IMR-90 (cell line): ENCODE results near the gene SMIM24. TPM values are rescaled to one million over a fixed set of nuclear protein-coding genes. Genes with fewer than 3 reads are reported as not detected.
"Not testable (repeated sequence)": the region's sequence is repeated elsewhere in the genome, so short reads cannot be mapped to it uniquely, and the experiment has no call there.

Experiments used
- ATAC-seq: fragments of 200-7000 bp; cut with Tn5 transposase; 2 replicates; pipeline ENCODE4 v1.9.1; 2020; ENCODE audit warnings: low read depth, mild to moderate bottlenecking, moderate library complexity
- BruUV-seq: library from RNA; stranded (reverse); fragments of 400-500 nt; replicated peaks from 2 replicates; lab custom pipeline; 2021; lab: Mats Ljungman, UMichigan
- CTCF ChIA-PET: fragments of 300-600 bp; formaldehyde crosslinking; extraction: SDS; loops from one replicate; lab custom pipeline; 2021; ENCODE audit warnings: antibody characterized with exemption; lab: Yijun Ruan, JAX
- POLR2A ChIA-PET: fragments of 300-600 bp; sonication (Branson Sonifier 250); formaldehyde crosslinking; loops from one replicate; lab custom pipeline; 2022; ENCODE audit warnings: antibody characterized with exemption; ENCODE audit not compliant: unreplicated experiment; lab: Charles Lee
- DNase-seq: peaks from one replicate; pipeline ENCODE4 v3.0.0; 2013
- H2AFZ ChIP-seq: replicated peaks from 2 replicates; pipeline ENCODE3; 2013; ENCODE audit warnings: low read length, mild to moderate bottlenecking; ENCODE audit not compliant: poor library complexity
- H2AK5ac ChIP-seq: 2 replicates; pipeline ENCODE4 v1.6.1; 2013; ENCODE audit warnings: low read depth, low read length, inconsistent platforms
- H2AK9ac ChIP-seq: replicated peaks from 2 replicates; pipeline ENCODE3; 2013; ENCODE audit warnings: mild to moderate bottlenecking, low read depth, low read length, moderate library complexity; ENCODE audit not compliant: poor library complexity
- H2BK120ac ChIP-seq: 2 replicates; pipeline ENCODE4 v1.6.1; 2013; ENCODE audit warnings: low read depth, low read length, inconsistent platforms
- H2BK15ac ChIP-seq: 3 replicates; pipeline ENCODE4 v1.6.1; 2013; ENCODE audit warnings: low read depth, low read length, inconsistent platforms
- H2BK20ac ChIP-seq: 2 replicates; pipeline ENCODE4 v1.6.1; 2013; ENCODE audit warnings: low read depth, mild to moderate bottlenecking, inconsistent platforms, low read length, moderate library complexity
- H2BK5ac ChIP-seq: 2 replicates; pipeline ENCODE4 v1.6.1; 2013; ENCODE audit warnings: mild to moderate bottlenecking, low read depth, low read length, inconsistent platforms; ENCODE audit not compliant: poor library complexity, severe bottlenecking
- H3K14ac ChIP-seq: replicated peaks from 2 replicates; pipeline ENCODE4 v1.6.1; 2013; ENCODE audit warnings: low read depth, low read length, inconsistent platforms
- H3K18ac ChIP-seq: 2 replicates; pipeline ENCODE4 v1.6.1; 2013; ENCODE audit warnings: low read depth, low read length, control low read depth
- H3K23ac ChIP-seq: 2 replicates; pipeline ENCODE4 v1.6.1; 2013; ENCODE audit warnings: low read depth, low read length, inconsistent platforms
- H3K27ac ChIP-seq: 2 replicates; pipeline ENCODE4 v1.5.1; 2013; ENCODE audit warnings: mild to moderate bottlenecking, control low read depth, low read length; ENCODE audit not compliant: insufficient read depth
- H3K27me3 ChIP-seq: 2 replicates; pipeline ENCODE4 v1.6.1; 2013; ENCODE audit warnings: low read length; ENCODE audit not compliant: control insufficient read depth, insufficient read depth
- H3K36me3 ChIP-seq: 2 replicates; pipeline ENCODE4 v1.6.1; 2013; ENCODE audit warnings: low read length, mixed read lengths; ENCODE audit not compliant: control insufficient read depth, insufficient read depth
- H3K4ac ChIP-seq: 2 replicates; pipeline ENCODE4 v1.6.1; 2013; ENCODE audit warnings: low read depth, low read length, inconsistent platforms
- H3K4me1 ChIP-seq: 2 replicates; pipeline ENCODE4 v1.6.1; 2013; ENCODE audit warnings: low read length, mixed read lengths; ENCODE audit not compliant: control insufficient read depth, insufficient read depth
- H3K4me2 ChIP-seq: 2 replicates; pipeline ENCODE4 v1.6.1; 2013; ENCODE audit warnings: low read depth, mild to moderate bottlenecking, control low read depth, low read length, moderate library complexity
- H3K4me3 ChIP-seq: 2 replicates; pipeline ENCODE4 v1.5.1; 2013; ENCODE audit warnings: low read depth, mild to moderate bottlenecking, control low read depth, low read length, moderate library complexity; ENCODE audit not compliant: insufficient read depth
- H3K56ac ChIP-seq: 2 replicates; pipeline ENCODE4 v1.6.1; 2013; ENCODE audit warnings: low read length, inconsistent platforms; ENCODE audit not compliant: insufficient read depth; ENCODE audit errors: extremely low read depth
- H3K79me1 ChIP-seq, 2 experiments: 2 replicates each; pipeline ENCODE4 v1.6.1; 2013; ENCODE audit warnings: low read length in 2 of 2, inconsistent platforms in 1 of 2, low read depth in 1 of 2
- H3K9ac ChIP-seq: 2 replicates; pipeline ENCODE4 v1.6.1; 2013; ENCODE audit warnings: low read depth, low read length, control low read depth
- H3K9me1 ChIP-seq: 2 replicates; pipeline ENCODE4 v1.6.1; 2013; ENCODE audit warnings: low read length, inconsistent platforms; ENCODE audit not compliant: insufficient read depth
- H3K9me3 ChIP-seq: 2 replicates; pipeline ENCODE4 v1.6.1; 2013; ENCODE audit warnings: low read length; ENCODE audit not compliant: control insufficient read depth, insufficient read depth
- H4K20me1 ChIP-seq: 2 replicates; pipeline ENCODE4 v1.6.1; 2013; ENCODE audit warnings: low read length, inconsistent platforms; ENCODE audit not compliant: insufficient read depth
- H4K5ac ChIP-seq: 2 replicates; pipeline ENCODE4 v1.6.1; 2013; ENCODE audit warnings: mild to moderate bottlenecking, low read depth, low read length, control low read depth
- H4K8ac ChIP-seq, 2 experiments: 2 replicates each; pipeline ENCODE4 v1.6.1; 2013; ENCODE audit warnings: low read depth in 2 of 2, low read length in 2 of 2, control low read depth in 1 of 2, inconsistent platforms in 1 of 2
- H4K91ac ChIP-seq: 2 replicates; pipeline ENCODE4 v1.6.1; 2013; ENCODE audit warnings: low read depth, low read length, inconsistent platforms; ENCODE audit not compliant: insufficient read depth
- WGBS, 2 experiments: methylation state at CpG; one replicate each; pipeline versions ENCODE4 v1.1.5 to v1.1.7; 2013; ENCODE audit warnings: missing lambda C conversion rate in 2 of 2; ENCODE audit not compliant: insufficient read length in 1 of 2; ENCODE audit errors: extremely low coverage in 2 of 2; 5-methylcytosine and 5-hydroxymethylcytosine counted together
- dilution Hi-C: fragments of 300-500 bp; cut with HindIII; formaldehyde crosslinking; loops from one replicate; pipeline ENCODE4 v1.14.3; 2018; ENCODE audit warnings: low sequenced_read_pairs; ENCODE audit not compliant: unreplicated experiment
- in situ Hi-C: fragments of 300-500 bp; cut with MboI; formaldehyde crosslinking; loops from 3 replicates; pipeline ENCODE4 v1.14.3; 2019; ENCODE audit warnings: low sequenced_read_pairs, inconsistent platforms, mixed read lengths
- intact Hi-C: fragments of 100-400 bp; cut with micrococcal nuclease; formaldehyde crosslinking; loops from 2 replicates; pipeline ENCODE4 v1.10.0; 2022
- polyA plus RNA-seq, 3 experiments: library from polyadenylated mRNA; depleted of rRNA; stranded (reverse); fragments of >200 nt; gene quantifications; 2 replicates each; pipeline ENCODE4 v1.2.3, GENCODE V29; 2012; ENCODE audit warnings: low replicate concordance in 1 of 3
- total RNA-seq: library from RNA; depleted of rRNA; stranded (reverse); fragments of >200 nt; gene quantifications from 2 replicates; pipeline ENCODE4 v1.2.3, GENCODE V29; 2012

The SMIM24 gene
- total and polyA plus RNA-seq, 2 of the 4 experiments (the other 2 are of a cell fraction) = not detected

DNA sequence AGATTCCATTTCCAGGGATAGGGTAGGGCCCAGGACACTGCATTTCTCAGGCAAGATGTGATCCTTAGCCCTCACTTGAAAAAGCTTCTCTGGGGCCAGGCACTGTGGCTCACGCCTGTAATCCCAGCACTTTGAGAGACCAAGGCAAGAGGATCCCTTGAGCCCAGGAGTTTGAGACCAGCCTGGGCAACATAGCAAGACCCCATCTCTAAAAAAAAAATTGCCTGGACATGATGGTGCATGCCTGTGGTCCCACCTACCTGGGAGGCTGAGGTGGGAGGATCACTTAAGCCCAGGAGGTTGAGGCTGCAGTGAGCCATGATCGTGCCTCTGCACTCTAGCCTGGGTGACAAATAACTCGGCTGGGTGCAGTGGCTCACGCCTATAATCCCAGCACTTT lies 33.7 kb downstream of the SMIM24 start:
- H3K27ac ChIP-seq, dilution Hi-C loops, CTCF ChIA-PET: not testable (repeated sequence)

More for the DNA sequence above, 33.7 kb downstream of the SMIM24 start:
- H3K9me1 ChIP-seq, H2AK9ac ChIP-seq, H4K5ac ChIP-seq, H2BK5ac ChIP-seq, H2BK15ac ChIP-seq, H3K14ac ChIP-seq, H4K91ac ChIP-seq, H3K4me3 ChIP-seq, intact Hi-C loops, H3K4ac ChIP-seq, H2AK5ac ChIP-seq, H2BK20ac ChIP-seq, H4K8ac ChIP-seq, ATAC-seq, BruUV-seq, H3K27me3 ChIP-seq, in situ Hi-C loops, DNase-seq, H2AFZ ChIP-seq, H3K4me1 ChIP-seq, H3K9me3 ChIP-seq, H3K18ac ChIP-seq, H3K56ac ChIP-seq, H3K4me2 ChIP-seq, H3K23ac ChIP-seq, POLR2A ChIA-PET, H3K9ac ChIP-seq, H2BK120ac ChIP-seq: not testable (repeated sequence)
- Histone ChIP-seq H4K20me1 (peaks cover 53% of the 10 kb centered on the region), H3K36me3 (peaks cover 54% of the 10 kb centered on the region), H3K79me1 (peaks cover 18 to 69% of the 10 kb centered on the region in 2 experiments)
- 100% methylated on average over 2 of the region's 4 CpGs; no CpG with 5 or more reads in 1 of the 2 experiments for WGBS, 2 experiments
